Stimulated activated CD8-positive, alpha-beta memory T cell treated with anti-CD3 and anti-CD28 coated beads, Interleukin-12 subunit alpha, Interleukin-12 subunit beta, amount 100 ng/mL, for 4 hours (primary cell): Measurements from ENCODE around the gene SPCS3.
"Not testable (repeated sequence)": the region's sequence is repeated elsewhere in the genome, so short reads cannot be mapped to it uniquely, and the experiment has no call there.

Experiments used
- DNase-seq: peaks from one replicate; pipeline ENCODE4 v3.0.0-alpha.2; 2020; ENCODE audit warnings: low read depth

Gene SPCS3

GRCh38 chr4:176346836-176347235, 27.1 kb downstream of the SPCS3 start:
- not testable (repeated sequence) for DNase-seq

GRCh38 chr4:176350671-176351070, 30.9 kb downstream of the SPCS3 start:
- no peak for DNase-seq

- no peak for DNase-seq
Observed at GRCh38 chr4:176354884-176355283, 35.1 kb downstream of the SPCS3 start.

GRCh38 chr4:176357359-176358082, 37.8 kb downstream of the SPCS3 start:
- no peak for DNase-seq

- no peak for DNase-seq
Observed at GRCh38 chr4:176358083-176358469, 38.3 kb downstream of the SPCS3 start.

- no peak for DNase-seq
Observed at GRCh38 chr4:176359590-176359989, 39.8 kb downstream of the SPCS3 start.

GRCh38 chr4:176360446-176360845, 40.7 kb downstream of the SPCS3 start:
- DNase-seq: no peak

GRCh38 chr4:176363072-176363471, 43.3 kb downstream of the SPCS3 start:
- DNase-seq: no peak

GRCh38 chr4:176367771-176368465, 48.2 kb downstream of the SPCS3 start:
- no peak for DNase-seq

GRCh38 chr4:176376032-176376614, 56.4 kb downstream of the SPCS3 start:
- no peak for DNase-seq

GRCh38 chr4:176377780-176378179, 58.0 kb downstream of the SPCS3 start:
- no peak for DNase-seq

GRCh38 chr4:176380352-176381157, 60.8 kb downstream of the SPCS3 start:
- no peak for DNase-seq
